Measurements from ENCODE around the gene LRIG3. TPM values are rescaled to one million over a fixed set of nuclear protein-coding genes. Genes with fewer than 3 reads are reported as not detected.

Gene LRIG3
- polyA plus RNA-seq, 3 donors: not detected

- Histone ChIP-seq H4K20me1 (ENCODE audit: insufficient read depth, low read length) (no peaks in the 10 kb centered on the region), H3K9ac (ENCODE audit: insufficient read depth, low read length, poor library complexity, severe bottlenecking) (no peak overlapping the region), H3K79me2 (ENCODE audit: insufficient read depth, low read length) (no peaks in the 10 kb centered on the region), H2AFZ (ENCODE audit: insufficient read depth, low read depth, low read length, poor library complexity, severe bottlenecking) (no peak overlapping the region), H3K4me2 (replicated peaks; ENCODE audit: extremely low read depth, low read length, poor library complexity, severe bottlenecking) (no peak overlapping the region), H3K27me3 (ENCODE audit: control insufficient read depth in 2 of 2, insufficient read depth in 2 of 2, low read length in 2 of 2) (no peaks in the 10 kb centered on the region), H3K9me3 (replicated peaks in 1 of 2; ENCODE audit: control insufficient read depth in 1 of 2, insufficient read depth in 1 of 2, low read length in 2 of 2) (no peaks in the 10 kb centered on the region), H3K36me3 (replicated peaks in 1 of 2; ENCODE audit: control insufficient read depth in 1 of 2, insufficient read depth in 2 of 2, low read length in 2 of 2) (no peaks in the 10 kb centered on the region), H3K4me3 (replicated peaks in 1 of 3; ENCODE audit: low read depth in 2 of 3, low read length in 3 of 3) (no peak overlapping the region), H3K4me1 (ENCODE audit: control insufficient read depth in 1 of 2, insufficient read depth in 2 of 2, low read length in 2 of 2) (no peaks in the 10 kb centered on the region), H3K27ac (ENCODE audit: low read depth in 1 of 2, low read length in 2 of 2) (no peak overlapping the region)
- no peak overlapping the region for H3K27ac Mint-ChIP-seq
- H3K9me3 Mint-ChIP-seq: peaks cover 0 to 3% (median 2%) of the 10 kb centered on the region in 7 donors
- H3K4me3 Mint-ChIP-seq: no peak overlapping the region
- intact Hi-C loops (cut with micrococcal nuclease): no loop called here
- no peak for TF ChIP-seq CTCF (IDR thresholded peaks at IDR 0.05)
- DNase-seq: no peak
- H3K27me3 Mint-ChIP-seq (ENCODE audit: low read depth in 3 of 3): peaks cover 0 to 2% (median 2%) of the 10 kb centered on the region in 3 donors
- 97% methylated on average over 3 of the region's 4 CpGs for WGBS (ENCODE audit: insufficient coverage)
- no peaks in the 10 kb centered on the region for H3K36me3 Mint-ChIP-seq
- H3K4me1 Mint-ChIP-seq: no peaks in the 10 kb centered on the region
Observed at GRCh38 chr12:58931518-58931917, 11.2 kb upstream of the LRIG3 start.

- Histone ChIP-seq H3K9me3 (replicated peaks in 1 of 2; ENCODE audit: control insufficient read depth in 1 of 2, insufficient read depth in 1 of 2, low read length in 2 of 2) (no peaks in the 10 kb centered on the region), H3K27me3 (ENCODE audit: control insufficient read depth in 2 of 2, insufficient read depth in 2 of 2, low read length in 2 of 2) (no peaks in the 10 kb centered on the region), H3K4me1 (ENCODE audit: control insufficient read depth in 1 of 2, insufficient read depth in 2 of 2, low read length in 2 of 2) (no peaks in the 10 kb centered on the region), H2AFZ (ENCODE audit: insufficient read depth, low read depth, low read length, poor library complexity, severe bottlenecking) (no peak overlapping the region), H3K79me2 (ENCODE audit: insufficient read depth, low read length) (no peaks in the 10 kb centered on the region), H3K9ac (ENCODE audit: insufficient read depth, low read length, poor library complexity, severe bottlenecking) (no peak overlapping the region), H3K36me3 (replicated peaks in 1 of 2; ENCODE audit: control insufficient read depth in 1 of 2, insufficient read depth in 2 of 2, low read length in 2 of 2) (no peaks in the 10 kb centered on the region), H3K4me3 (replicated peaks in 1 of 3; ENCODE audit: low read depth in 2 of 3, low read length in 3 of 3) (no peak overlapping the region), H3K4me2 (replicated peaks; ENCODE audit: extremely low read depth, low read length, poor library complexity, severe bottlenecking) (no peak overlapping the region), H4K20me1 (ENCODE audit: insufficient read depth, low read length) (no peaks in the 10 kb centered on the region), H3K27ac (ENCODE audit: low read depth in 1 of 2, low read length in 2 of 2) (no peak overlapping the region)
- DNase-seq: no peak
- H3K4me3 Mint-ChIP-seq: no peak overlapping the region
- 100% methylated on average over 1 of the region's 2 CpGs for WGBS (ENCODE audit: insufficient coverage)
- intact Hi-C loops (cut with micrococcal nuclease): no loop called here
- peaks cover 0 to 2% (median 2%) of the 10 kb centered on the region in 3 donors for H3K27me3 Mint-ChIP-seq (ENCODE audit: low read depth in 3 of 3)
- no peak overlapping the region for H3K27ac Mint-ChIP-seq
- H3K9me3 Mint-ChIP-seq: peaks cover 0 to 3% (median 2%) of the 10 kb centered on the region in 7 donors
- no peaks in the 10 kb centered on the region for H3K4me1 Mint-ChIP-seq
- TF ChIP-seq CTCF (IDR thresholded peaks at IDR 0.05): no peak
- H3K36me3 Mint-ChIP-seq: no peaks in the 10 kb centered on the region
Observed at GRCh38 chr12:58930770-58931324, 10.5 kb upstream of the LRIG3 start.
